HG03469 (cell line): ENCODE data around the gene CDK14.

ENCODE experiments used
- ATAC-seq: cut with Tn5 transposase; IDR thresholded peaks from one replicate; pipeline ENCODE4 v1.9.1; 2021; ENCODE audit warnings: mild to moderate bottlenecking, moderate library complexity, moderate number of reproducible peaks; ENCODE audit not compliant: unreplicated experiment

The CDK14 gene

GRCh38 chr7:91080351-91080750 lies 484.2 kb downstream of the CDK14 start:
- ATAC-seq = no peak

GRCh38 chr7:91082038-91082437 lies 485.9 kb downstream of the CDK14 start:
- ATAC-seq = no peak

- no peak for ATAC-seq
Observed at GRCh38 chr7:91082852-91083495, 486.9 kb downstream of the CDK14 start.

GRCh38 chr7:91083855-91084644 lies 487.9 kb downstream of the CDK14 start:
- no peak for ATAC-seq

- ATAC-seq = no peak
Observed at GRCh38 chr7:91085175-91085574, 489.1 kb downstream of the CDK14 start.

GRCh38 chr7:91086200-91086599 lies 490.1 kb downstream of the CDK14 start:
- no peak for ATAC-seq

GRCh38 chr7:91088156-91088555 lies 492.0 kb downstream of the CDK14 start:
- no peak for ATAC-seq

- ATAC-seq = no peak
Observed at GRCh38 chr7:91088691-91089090, 492.6 kb downstream of the CDK14 start.

- peak; percentile 48 for ATAC-seq
Observed at GRCh38 chr7:91089382-91089963, 493.4 kb downstream of the CDK14 start.

- ATAC-seq = no peak
Observed at GRCh38 chr7:91090684-91091083, 494.6 kb downstream of the CDK14 start.

GRCh38 chr7:91091631-91092030 lies 495.5 kb downstream of the CDK14 start:
- no peak for ATAC-seq

GRCh38 chr7:91093181-91093580 lies 497.1 kb downstream of the CDK14 start:
- no peak for ATAC-seq

- ATAC-seq = no peak
Observed at GRCh38 chr7:91098566-91098965, 502.4 kb downstream of the CDK14 start.

- no peak for ATAC-seq
Observed at GRCh38 chr7:91103363-91103762, 507.2 kb downstream of the CDK14 start.

- no peak for ATAC-seq
Observed at GRCh38 chr7:91107460-91107859, 511.3 kb downstream of the CDK14 start.

- ATAC-seq = no peak
Observed at GRCh38 chr7:91109200-91109599, 513.1 kb downstream of the CDK14 start.

GRCh38 chr7:91112902-91113341 lies 516.8 kb downstream of the CDK14 start:
- ATAC-seq = no peak

- ATAC-seq = no peak
Observed at GRCh38 chr7:91114232-91114631, 518.1 kb downstream of the CDK14 start.

GRCh38 chr7:91126762-91127161 lies 530.6 kb downstream of the CDK14 start:
- no peak for ATAC-seq

GRCh38 chr7:91127325-91127724 lies 531.2 kb downstream of the CDK14 start:
- no peak for ATAC-seq

GRCh38 chr7:91127959-91128358 lies 531.8 kb downstream of the CDK14 start:
- ATAC-seq = no peak
